HG02759 (cell line): ENCODE measurements around the gene CRYBA2.
A peak's percentile ranks its signal among the peaks of the same experiment; 100 is the strongest.

Experiments
- ATAC-seq: cut with Tn5 transposase; IDR thresholded peaks from one replicate; pipeline ENCODE4 v1.9.1; 2021; ENCODE audit warnings: mild to moderate bottlenecking, moderate library complexity; ENCODE audit not compliant: unreplicated experiment

The CRYBA2 gene

DNA sequence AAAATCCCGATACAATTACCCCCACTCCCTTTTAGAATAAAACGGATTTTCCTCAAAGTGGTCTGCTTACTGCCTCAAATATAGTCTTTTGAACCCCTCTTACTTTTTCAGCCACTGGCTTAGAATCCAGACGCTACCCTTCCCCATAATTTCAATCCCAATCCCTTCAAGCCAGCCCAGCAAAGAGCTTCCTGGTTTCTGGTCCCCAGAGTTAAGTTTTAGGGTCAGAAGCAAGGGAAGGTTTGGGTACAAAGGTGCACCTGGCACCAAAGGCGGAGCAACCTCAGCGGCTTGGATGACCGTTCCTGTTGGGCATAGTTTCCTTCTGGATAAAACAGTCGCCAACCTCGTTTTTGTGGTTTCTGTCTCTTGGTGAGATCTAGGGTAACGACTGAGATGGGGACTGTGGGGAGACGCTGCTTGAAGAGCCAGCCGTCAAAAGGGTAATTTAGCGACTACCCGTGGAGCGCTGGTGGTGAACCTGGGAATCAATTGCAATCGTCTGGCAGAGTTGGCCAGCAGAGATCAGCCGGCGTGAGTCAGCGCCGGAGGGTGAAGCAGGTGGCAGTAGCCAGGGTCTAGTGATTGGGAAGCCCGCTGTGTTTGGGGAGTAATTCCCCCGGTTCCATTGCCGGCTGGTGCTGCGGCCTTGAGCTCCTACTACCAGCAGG, 9.8 kb downstream of the CRYBA2 start:
- ATAC-seq, result no peak

DNA sequence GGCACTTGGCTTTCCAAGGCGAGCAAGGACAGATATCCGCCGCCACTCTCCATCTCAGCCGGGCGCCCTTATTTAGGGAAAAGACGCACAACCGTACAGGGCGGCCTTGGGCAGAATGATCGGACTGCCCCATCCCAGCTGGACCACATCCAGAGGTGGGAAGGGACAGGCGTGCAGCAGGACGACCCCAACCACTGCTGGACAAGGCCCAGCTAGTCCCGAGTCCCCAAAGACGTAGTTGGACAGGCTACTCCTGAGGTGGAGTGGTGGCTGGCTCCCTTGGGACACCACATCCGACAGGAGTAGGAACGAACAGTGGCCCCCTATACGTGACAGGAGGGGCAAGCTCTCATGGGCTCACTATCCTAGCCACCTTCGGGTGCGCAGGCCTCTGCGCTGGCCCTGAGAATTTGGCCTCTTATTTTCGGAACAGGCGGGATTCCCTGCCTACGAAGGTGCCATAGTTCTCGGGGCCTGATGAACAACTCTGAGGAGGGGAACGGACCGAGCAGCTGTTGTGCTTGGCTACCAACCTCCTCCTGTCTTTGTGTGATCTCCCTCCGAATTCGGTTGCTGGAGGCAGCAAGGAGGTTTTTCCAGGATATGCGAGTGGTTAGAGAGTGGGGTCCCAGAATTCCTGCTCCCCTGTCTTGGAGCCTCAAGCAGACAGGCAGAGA, 10.5 kb downstream of the CRYBA2 start:
- ATAC-seq, result no peak

DNA sequence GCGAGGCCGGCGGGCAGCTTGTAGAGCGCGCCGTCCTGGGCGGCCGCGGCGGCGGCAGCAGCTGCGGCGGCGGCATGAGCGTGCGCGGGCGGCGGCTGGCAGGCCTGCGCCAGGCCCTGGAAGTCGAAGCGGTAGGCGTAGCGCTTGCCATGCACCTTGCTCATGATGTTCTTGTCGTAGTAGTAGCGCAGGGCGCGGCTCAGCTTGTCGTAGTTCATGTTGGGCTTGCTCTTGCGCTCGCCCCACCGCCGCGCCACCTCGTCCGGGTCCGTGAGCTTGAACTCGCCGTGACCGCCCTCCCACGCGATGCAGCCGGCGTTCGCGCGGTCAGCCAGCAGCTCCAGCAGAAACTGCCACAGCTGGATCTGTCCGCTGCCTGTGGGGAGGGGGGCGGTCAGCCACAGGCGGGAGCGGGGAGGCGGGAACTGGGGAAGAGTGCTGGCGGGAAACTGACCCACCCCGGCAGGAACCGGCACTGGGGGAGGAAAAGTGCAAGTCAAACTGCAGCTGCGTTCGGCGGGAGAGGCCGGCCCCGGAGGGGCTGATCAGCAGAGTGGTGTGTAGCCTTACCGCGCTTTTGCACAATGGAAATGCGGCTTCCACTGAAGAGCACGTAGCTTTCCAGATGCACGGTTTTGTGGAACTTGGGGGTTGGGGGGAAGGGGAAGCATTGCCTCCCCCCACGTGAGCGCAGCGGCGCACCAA, 11.2 kb downstream of the CRYBA2 start:
- no peak for ATAC-seq

DNA sequence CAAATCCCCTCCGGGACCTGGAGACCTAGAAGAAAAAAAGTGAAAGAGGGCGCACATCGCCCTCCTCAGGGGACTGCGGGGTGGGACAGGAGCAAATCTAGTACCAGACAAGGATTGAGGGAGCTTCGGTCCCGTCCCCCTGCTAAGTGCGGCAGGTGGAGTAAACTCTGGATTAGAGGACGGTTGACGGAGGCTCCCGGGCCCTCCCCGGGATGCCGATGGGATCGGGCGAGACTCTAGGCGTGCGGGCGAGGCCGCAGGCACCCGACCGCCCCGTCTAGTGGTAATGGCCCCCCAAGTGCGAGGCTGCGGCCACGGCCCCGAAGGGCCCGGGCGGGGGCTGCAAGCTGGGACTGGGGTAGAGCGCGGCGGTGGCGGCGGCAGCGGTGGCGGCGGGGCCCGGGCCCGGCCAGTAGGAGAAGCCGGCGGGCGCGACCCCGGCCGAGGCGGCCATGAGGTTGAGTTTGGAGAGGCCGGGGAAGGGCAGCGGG, 11.8 kb downstream of the CRYBA2 start:
- ATAC-seq, result no peak

DNA sequence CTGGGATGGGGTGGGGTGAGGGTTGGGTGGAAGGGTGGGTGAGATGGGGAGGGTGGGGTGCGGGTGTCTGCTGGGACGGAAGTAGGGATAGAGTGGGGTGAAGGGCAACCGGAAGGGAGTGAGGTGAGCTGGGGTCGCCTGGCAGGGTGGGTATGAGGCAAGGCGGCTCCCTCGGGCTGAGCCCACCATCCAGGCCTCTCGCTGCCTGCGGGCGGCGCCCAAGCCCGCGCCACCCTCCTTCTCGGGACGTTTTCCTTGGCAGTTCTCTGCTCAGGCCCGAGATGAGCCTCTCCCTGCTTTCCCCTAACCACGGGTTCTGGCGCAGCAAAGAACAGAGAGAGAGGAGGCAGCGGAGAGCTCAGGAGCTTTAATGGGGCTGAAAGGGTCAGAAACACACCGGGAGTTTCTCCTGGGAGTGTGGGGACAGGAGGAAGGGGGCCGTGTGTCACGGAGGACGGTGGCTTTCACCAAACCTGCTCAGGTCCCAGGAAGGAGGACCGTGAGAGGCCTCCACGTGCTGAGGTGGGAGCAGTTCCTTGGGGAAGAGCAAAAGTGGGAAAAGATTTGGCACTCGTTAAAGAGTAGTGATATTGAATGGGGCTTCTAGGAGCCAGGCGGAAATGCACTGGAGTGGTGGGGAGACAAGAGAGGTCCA, 12.4 kb downstream of the CRYBA2 start:
- ATAC-seq, result no peak

DNA sequence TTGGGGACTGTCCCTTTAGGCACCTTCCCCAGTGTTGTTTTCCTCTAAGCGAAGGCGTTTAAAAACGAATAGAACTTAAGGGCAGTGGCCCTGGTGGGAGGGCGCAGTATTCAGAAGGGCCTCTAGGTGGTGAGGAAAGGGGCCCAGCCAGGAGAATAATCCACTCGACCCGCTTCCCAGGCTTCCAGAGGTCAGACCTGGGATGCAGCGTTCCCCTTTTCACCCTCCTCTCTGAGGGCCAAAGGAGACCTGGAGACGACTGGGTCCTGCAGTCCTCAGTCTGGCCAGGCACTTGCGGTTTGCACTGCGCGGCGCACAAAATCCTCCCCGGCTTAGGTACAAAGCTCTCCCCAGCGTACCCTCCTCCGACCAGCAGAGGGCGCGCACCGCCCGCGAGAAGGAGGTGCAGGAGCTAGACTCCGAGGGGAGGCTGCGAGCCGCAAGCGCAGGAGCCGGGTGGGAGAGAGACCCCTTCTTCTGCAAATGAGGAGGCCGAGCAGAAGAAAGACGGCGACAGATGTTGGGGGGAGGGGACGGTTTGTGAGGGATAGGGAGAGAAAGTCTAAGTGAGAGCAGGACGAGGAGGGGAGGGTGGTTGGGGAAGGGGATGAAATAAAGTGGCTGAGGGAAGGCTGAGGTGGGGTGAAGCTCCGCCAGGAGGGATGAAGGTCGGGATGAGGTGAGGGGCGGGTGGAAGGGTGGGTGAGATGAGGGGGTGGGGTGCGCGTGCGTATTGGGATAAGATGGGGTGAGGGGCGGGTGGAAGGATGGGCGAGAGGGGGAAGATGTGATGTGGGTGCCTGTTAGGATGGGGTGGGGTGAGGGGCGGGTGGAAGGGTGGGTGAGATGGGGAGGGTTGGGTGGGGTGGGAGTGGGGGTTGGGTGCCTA, 13.1 kb downstream of the CRYBA2 start:
- ATAC-seq, result peak; percentile 89

DNA sequence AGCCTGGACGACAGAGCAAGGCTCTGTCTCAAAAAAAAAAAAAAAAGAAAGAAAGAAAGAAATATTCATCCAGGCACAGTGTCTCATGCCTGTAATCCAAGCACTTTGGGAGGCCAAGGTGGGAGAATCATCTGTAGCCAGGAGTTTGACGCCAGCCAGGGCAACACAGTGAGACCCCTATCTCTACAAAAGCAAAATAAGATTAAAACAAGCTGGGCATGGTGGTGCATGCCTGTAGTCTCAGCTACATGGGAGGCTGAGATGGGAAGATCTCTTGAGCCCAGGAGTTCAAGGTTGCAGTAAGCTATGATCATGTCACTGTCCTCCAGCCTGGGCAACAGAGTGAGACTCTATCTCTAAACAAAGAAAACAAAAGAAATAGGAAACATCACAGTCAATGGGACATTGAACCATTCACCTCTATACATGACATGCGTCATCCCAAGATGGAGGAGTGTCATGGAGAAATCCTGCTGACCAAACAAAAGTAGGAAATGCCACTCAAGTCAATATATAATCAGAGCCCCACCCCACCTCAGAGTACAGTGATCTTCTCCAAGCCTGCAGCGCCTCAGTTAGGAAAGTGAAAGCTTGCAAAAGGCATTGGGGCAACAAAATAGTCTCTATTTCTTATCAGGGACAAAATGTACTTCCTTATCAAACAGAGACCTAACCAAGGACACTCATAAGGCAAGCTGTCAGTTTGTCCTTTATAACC, 18.0 kb downstream of the CRYBA2 start:
- no peak for ATAC-seq

DNA sequence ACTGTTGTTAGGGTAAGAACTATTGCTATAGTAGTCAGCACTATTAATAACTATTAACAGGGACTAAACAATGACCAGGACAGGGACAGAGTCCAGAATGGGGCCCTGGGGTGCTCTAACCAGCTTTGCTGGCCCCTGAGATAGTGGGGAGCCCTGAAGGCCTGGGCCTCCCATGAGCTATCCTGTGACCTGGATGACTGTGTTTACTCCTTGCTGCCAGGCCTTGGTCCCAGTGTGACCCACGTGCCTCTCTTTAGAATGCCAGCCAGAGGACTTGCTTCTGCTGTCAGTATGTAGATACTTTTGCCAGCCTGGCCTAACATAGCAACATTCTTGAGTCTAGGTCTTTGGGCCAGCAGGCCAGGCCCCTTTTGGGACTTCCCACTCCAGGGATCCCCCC, 22.3 kb downstream of the CRYBA2 start:
- no peak for ATAC-seq

DNA sequence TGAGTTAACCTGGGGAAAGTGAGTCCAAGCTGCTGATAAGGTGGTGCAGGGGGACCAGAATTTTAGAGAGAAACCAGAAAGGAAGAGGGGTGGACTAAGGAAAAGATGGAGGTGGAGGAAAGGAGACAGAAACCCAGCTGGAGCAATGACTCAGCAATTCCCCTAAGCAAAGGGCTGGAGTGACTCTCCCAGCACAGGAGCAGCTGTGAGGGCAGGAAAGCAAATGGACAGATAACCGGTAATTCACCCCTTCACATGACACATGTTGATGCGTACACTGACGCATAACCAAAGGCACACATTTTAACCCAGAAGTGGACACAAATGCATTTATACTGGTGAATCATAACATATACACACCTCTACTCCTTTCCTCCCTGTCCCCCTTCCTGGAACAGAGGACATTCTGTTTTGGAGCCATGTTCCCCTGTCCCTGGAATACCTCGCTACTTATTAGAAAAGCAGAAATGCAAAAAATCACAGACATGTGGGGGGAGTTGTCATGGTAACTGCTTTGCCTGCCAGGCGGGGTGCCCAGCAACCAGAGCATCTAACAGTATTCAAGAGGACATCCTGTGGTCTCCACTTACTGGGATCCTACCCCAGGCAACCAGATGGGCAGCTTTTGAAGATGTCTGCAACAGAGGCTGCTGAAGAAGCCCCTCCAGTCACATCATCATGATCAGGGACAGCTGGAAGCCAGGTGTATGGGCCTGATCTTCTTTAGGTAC, 29.0 kb downstream of the CRYBA2 start:
- ATAC-seq, result no peak

DNA sequence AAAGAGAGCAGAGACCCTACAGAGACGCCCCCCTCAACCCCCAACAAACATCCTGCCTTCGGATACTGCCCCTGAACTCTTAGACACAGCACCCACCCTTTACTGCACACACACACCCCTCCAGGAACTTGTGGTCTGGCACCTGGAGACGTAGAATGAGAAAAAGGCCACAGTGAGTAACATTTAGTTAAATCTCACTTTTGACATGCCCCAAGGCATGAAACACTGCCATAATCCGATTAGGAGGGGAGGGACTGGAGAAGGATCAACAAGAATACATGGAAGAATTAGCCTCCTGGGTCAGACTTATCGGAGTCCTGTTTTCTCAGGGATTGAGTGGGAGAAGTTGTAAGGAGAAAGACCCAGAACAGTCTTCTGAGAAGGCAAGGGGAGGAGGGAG, 29.6 kb downstream of the CRYBA2 start:
- ATAC-seq, result no peak

DNA sequence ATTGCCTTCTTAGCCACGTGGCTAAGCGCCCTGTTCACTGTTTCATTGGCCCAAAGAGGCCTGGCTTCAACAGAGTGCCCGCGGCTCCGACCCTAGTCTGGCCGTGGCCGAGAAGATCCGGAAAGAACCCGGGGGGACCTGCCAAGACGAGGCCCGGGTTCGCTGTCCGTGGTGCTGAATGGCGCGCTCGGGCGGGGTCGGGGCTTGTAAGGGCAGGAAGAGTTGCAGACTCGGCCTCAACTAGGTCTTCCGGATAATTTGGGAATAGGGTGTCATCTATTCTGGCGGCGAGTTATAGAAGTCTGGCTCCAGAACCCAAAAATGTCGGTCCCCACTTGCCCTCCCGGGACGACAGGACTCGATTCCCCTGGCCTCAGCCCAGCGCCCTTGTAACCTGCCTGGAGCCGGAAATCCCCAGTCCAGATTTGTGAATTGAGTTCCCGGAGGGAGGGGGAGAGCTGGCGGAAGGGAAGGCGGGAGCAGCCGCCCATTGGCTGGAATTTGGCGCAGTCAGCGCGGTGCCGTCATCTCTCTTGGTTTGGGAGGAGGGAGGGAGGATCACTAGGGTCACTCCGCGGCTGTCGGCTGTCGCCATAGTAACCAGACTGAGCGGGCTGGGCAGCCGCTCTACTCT, 30.2 kb downstream of the CRYBA2 start:
- no peak for ATAC-seq

DNA sequence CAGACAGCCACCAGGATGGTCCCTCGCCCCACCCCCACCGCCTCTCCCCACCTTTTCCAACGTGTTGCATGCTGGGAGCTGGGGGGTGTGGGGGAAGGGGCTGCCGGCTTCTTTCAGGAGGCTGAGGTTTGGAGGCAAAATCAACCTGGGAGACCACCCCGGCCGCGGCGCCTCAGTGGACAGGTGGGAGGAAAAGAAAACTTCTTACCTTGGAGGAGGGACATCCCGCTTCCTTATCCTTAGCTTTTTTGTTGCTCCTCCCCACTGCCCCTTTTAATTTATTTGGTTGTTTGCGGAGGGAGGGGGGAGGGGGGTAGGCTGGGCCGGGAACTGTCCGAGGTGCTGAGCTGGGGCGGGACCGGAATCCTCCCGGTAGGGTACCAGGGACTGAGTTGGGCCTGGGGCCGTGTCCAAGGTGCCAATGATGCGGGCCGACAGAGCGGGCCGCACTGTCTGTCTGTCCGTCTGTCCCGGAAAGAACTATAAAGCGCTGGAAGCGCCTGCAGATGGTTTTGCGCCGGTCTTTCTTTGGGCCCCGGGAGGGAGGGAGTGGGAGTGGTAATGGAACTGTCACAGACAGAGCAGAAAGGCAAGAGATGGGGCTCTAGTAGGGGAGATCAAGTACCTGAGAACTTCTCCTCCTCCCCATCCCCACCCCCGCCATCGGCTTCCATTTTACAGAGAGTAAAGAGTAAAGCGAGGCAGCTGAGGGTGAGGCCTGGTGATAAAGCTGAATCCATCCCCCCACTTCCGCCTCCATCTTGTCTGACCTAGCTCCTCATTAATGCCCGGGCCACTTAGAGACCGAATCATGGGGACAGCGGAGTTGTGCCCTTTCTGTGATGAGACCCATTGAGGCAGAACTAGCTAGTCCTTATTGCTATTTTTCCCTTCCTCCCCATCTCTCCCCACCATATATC, 31.3 kb downstream of the CRYBA2 start:
- ATAC-seq, result no peak

DNA sequence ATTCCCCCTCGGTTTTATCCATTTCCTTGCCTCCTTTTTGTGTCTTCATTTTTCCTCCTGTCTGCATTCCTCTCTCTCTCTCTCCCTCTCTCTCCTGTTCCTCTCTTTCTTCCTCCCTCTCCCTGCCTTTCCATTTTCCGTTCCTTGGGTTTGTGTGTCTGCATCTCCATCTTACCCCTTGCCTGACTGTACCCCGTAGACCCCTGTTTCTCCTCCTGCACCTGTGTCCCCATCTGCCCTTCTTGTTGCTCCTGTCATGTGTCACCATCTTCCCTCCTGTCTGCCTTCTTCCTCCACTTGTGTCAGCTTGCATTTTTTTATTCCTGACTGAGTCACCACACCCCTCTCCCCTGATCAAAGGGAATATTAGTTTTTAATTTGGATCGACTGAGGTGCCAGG, 32.0 kb downstream of the CRYBA2 start:
- no peak for ATAC-seq

DNA sequence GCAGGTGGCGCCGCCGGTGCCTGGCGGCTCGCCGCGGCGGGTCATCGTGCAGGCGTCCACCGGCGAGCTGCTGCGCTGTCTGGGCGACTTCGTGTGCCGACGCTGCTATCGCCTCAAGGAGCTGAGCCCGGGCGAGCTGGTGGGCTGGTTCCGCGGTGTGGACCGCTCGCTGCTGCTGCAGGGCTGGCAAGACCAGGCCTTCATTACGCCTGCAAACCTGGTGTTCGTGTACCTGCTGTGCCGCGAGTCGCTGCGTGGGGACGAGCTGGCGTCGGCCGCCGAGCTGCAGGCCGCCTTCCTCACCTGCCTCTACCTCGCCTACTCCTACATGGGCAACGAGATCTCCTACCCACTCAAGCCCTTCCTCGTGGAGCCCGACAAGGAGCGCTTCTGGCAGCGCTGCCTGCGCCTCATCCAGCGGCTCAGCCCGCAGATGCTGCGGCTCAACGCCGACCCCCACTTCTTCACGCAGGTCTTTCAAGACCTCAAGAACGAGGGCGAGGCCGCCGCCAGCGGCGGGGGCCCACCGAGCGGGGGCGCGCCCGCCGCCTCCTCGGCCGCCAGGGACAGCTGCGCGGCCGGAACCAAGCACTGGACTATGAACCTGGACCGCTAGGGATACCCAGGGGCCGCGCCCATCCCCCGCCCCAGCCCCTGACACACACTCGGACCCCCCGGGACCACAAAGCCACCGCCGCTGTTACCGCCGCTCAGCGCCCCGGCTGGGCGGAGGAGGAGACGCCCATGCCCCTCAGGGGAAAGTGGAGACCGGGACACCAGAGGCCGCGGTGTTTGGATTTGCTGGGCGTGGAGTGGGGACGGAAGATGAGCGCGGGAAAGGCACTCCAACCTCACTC, 32.7 kb downstream of the CRYBA2 start:
- ATAC-seq, result no peak

DNA sequence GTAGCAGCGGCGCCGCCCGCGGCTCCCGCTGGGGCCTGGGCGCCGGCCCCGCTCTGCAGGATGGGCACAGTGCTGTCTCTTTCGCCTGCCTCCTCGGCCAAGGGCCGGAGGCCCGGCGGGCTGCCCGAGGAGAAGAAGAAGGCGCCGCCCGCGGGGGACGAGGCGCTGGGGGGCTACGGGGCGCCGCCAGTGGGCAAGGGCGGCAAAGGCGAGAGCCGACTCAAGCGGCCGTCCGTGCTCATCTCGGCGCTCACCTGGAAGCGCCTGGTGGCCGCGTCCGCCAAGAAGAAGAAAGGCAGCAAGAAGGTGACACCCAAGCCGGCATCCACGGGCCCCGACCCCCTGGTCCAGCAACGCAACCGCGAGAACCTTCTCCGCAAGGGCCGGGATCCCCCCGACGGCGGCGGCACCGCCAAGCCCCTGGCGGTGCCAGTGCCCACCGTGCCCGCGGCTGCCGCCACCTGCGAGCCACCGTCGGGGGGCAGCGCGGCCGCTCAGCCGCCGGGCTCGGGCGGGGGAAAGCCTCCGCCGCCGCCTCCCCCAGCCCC, 33.4 kb downstream of the CRYBA2 start:
- ATAC-seq, result no peak

DNA sequence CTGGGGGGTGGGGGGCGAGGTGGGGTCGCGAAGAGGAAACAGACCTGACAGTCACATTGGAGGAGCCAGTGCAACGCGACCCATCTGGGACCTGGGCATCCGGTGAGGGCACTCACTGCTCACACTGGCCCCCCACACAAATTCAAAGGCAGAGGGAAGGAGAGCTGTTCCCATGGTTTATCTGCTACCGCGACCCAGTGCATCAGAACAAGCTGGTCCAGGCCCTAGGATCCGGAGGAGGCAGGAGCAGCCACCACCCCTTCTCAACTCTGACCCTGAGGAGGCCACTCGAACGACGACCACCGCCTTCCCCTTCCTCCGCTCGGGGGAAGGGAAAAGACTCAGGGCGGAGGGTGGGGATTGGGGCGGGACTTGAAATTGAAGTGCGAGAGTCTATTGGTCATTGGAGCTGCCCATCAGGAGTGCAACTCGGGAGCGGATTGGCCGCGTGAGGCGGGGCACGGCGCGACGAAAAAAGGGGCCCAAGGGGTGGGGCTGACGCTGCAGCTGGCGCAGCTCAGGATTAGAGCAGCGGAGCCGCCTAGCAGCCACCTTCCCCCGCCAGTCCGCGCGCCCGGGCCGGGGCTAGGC, 34.0 kb downstream of the CRYBA2 start, which contains the start of gene CDK5R2:
CDK5R2 (plus strand) TSS at position 526 of the 591 bp plus-strand sequence. CDS start 155 bp downstream, outside the sequence.
- peak; percentile 99 for ATAC-seq
